Sigmoid colon (tissue), 7 donors: ENCODE measurements around the gene PRKAG2. TPM values are rescaled to one million over a fixed set of nuclear protein-coding genes. Genes with fewer than 3 reads are reported as not detected.

Source experiments
- DNase-seq: peaks from one replicate; pipeline ENCODE4 v3.0.0-alpha.2; 2019
- H3K27ac ChIP-seq, 4 donors: fragments of 200-600 bp; sonication (generic); one replicate each; pipeline ENCODE4 v1.5.1; 2016 to 2019; ENCODE audit warnings: mild to moderate bottlenecking in 1 of 4
- H3K27me3 ChIP-seq, 3 donors: fragments of 200-600 bp; sonication (generic); one replicate each; pipeline ENCODE4 v1.5.1; 2019; ENCODE audit warnings: mild to moderate bottlenecking in 1 of 3
- H3K36me3 ChIP-seq, 4 donors: fragments of 200-600 bp; sonication (generic); one replicate each; pipeline ENCODE4 v1.5.1; 2016 to 2019
- H3K4me1 ChIP-seq, 4 donors: fragments of 200-600 bp; sonication (generic); one replicate each; pipeline ENCODE4 v1.5.1; 2017 to 2019
- H3K4me3 ChIP-seq, 4 donors: fragments of 200-600 bp; sonication (generic); one replicate each; pipeline ENCODE4 v1.5.1; 2017 to 2019; ENCODE audit warnings: mild to moderate bottlenecking in 2 of 4, moderate library complexity in 1 of 4
- H3K9me3 ChIP-seq, 4 donors: fragments of 200-600 bp in 3 of 4; sonication (generic) in 3 of 4; one replicate each; pipeline versions ENCODE4 v1.5.1 to v1.6.1; 2013 to 2019
- EP300 ChIP-seq, 4 donors: sonication (generic); formaldehyde crosslinking; IDR thresholded peaks; one replicate each; pipeline ENCODE4 v1.6.1; 2017; ENCODE audit warnings: antibody characterized with exemption in 4 of 4
- POLR2A ChIP-seq, 2 donors: fragments of 450-650 bp; IDR thresholded peaks; one replicate each; pipeline ENCODE4 v1.6.1; 2016; ENCODE audit warnings: antibody characterized with exemption in 2 of 2, mild to moderate bottlenecking in 2 of 2, moderate library complexity in 2 of 2
- POLR2AphosphoS5 ChIP-seq, 4 donors: sonication (generic); formaldehyde crosslinking; IDR thresholded peaks; one replicate each; pipeline ENCODE4 v1.6.1; 2017; ENCODE audit warnings: antibody characterized with exemption in 4 of 4
- WGBS, 2 donors: extraction: QIAGEN DNeasy Blood & Tissue Kit; methylation state at CpG; one replicate each; pipeline ENCODE4 v1.1.7; 2013; 5-methylcytosine and 5-hydroxymethylcytosine counted together
- intact Hi-C: fragments of 100-400 bp; cut with DNase I; formaldehyde crosslinking; loops from one replicate; pipeline ENCODE4 v1.15.1; 2023
- polyA plus RNA-seq, 3 donors: library from polyadenylated mRNA; stranded (reverse); fragments of 200-250 nt; gene quantifications; one replicate each; pipeline ENCODE4 v1.2.3, GENCODE V29; 2013
- total RNA-seq, 4 donors: library from RNA; depleted of rRNA; stranded (reverse); fragments of >200 nt; gene quantifications; one replicate each; pipeline ENCODE4 v1.1.0, GENCODE V29; 2016
- TF ChIP-seq, protein P1 (sequence below), 4 experiments: fragments of 450-650 bp in 3 of 4; fragments of 200-600 bp in 1 of 4; IDR thresholded peaks; one replicate each; pipeline ENCODE4 v1.5.1; 2016 to 2019; ENCODE audit warnings: antibody characterized with exemption in 4 of 4, mild to moderate bottlenecking in 3 of 4, moderate library complexity in 2 of 4
- donor health status: healthy with polysubstance abuse.
- donor health status: Bipolar disorder and iron deficiency.
- donor health status: healthy.

The PRKAG2 gene
- total and polyA plus RNA-seq, 7 donors: 19.2 to 51.2 (median 37.1) TPM

DNA sequence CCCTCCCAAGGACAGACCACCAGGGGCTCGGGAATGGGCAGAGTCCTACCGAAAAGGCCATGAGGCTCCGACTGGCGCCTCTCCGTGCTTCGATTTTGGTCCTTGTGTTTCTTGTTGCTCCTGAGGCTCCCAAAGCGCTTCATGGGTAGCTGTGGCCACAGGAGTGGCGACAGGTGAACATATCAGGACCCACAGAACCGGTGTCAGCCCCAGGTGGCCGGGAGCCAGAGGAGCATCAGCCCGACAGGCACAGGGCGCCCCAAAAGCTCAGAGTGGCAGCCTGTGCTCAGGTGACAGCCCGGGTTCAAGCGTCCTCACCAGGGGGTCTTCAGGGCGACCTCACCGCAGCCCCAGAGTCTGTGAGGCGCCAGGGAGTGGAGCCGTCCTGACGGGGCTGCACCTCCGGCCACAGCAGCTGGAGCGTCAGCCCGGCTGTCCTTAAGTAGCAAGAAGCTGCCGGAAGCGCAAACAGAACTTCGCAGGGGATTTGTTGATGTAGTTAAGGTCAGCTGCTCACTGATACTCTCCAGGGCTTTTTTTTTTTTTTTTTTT lies 141.0 kb downstream of the PRKAG2 start:
- TF ChIP-seq POLR2AphosphoS5 (IDR thresholded peaks at IDR 0.05) (no peak), EP300 (IDR thresholded peaks at IDR 0.05) (no peak), POLR2A (IDR thresholded peaks at IDR 0.05) (no peak)
- TF ChIP-seq, protein P1, sequence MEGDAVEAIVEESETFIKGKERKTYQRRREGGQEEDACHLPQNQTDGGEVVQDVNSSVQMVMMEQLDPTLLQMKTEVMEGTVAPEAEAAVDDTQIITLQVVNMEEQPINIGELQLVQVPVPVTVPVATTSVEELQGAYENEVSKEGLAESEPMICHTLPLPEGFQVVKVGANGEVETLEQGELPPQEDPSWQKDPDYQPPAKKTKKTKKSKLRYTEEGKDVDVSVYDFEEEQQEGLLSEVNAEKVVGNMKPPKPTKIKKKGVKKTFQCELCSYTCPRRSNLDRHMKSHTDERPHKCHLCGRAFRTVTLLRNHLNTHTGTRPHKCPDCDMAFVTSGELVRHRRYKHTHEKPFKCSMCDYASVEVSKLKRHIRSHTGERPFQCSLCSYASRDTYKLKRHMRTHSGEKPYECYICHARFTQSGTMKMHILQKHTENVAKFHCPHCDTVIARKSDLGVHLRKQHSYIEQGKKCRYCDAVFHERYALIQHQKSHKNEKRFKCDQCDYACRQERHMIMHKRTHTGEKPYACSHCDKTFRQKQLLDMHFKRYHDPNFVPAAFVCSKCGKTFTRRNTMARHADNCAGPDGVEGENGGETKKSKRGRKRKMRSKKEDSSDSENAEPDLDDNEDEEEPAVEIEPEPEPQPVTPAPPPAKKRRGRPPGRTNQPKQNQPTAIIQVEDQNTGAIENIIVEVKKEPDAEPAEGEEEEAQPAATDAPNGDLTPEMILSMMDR (IDR thresholded peaks at IDR 0.05): no peak
- H3K27ac ChIP-seq: peak overlapping the region; percentile 74 to 83 (median 78)
- no peaks in the 10 kb centered on the region for H3K27me3 ChIP-seq
- no peaks in the 10 kb centered on the region for H3K9me3 ChIP-seq
- intact Hi-C loops: loop anchor here (5.0 kb wide), 1 partner anchor 104 kb away; no protein-coding TSS in a partner anchor
- H3K4me1 ChIP-seq: peaks cover 0 to 22% (median 17%) of the 10 kb centered on the region in 4 donors
- peak overlapping the region; percentile 16 to 51 (median 45) for H3K4me3 ChIP-seq
- 74 to 87% methylated on average over 25 of the region's 25 CpGs for WGBS, 2 donors
- no peaks in the 10 kb centered on the region for H3K36me3 ChIP-seq
- DNase-seq: no peak

DNA sequence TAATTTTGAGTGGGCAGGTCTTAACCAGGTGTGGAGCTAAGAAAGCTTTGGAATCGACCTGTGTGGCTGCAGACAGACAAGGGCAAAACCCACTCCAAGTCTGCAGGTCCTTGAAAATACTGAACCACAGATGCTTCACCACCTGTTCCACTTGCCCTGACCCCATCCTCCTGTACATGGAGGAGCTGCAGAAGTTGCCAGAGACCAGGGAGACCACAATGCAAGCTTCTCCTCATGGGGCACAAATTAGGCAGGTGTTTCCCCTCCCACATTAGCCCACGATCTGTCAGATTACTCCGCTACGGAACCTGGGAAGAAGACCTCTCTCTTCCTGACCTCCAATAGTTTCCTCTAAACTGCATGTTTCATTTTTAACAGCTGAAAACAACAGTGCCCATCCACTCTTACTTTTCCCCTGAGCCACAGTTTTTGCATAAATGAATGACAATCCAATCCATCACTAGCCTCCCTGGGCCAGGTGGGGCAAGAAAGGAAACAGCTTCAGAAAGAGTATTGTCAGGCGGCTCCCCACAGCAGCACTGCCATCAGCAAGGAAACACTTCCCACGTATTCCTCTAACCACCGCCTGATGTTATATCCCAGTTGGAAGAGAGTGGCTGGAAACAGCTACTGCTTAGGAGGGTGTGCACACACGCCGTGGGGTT lies 141.6 kb downstream of the PRKAG2 start:
- Histone ChIP-seq H3K9me3 (no peaks in the 10 kb centered on the region), H3K36me3 (no peaks in the 10 kb centered on the region), H3K4me3 (peak overlapping the region in 3 of 4 donors; percentile 41 to 51 (median 49)), H3K4me1 (peaks cover 0 to 22% (median 17%) of the 10 kb centered on the region in 4 donors), H3K27me3 (no peaks in the 10 kb centered on the region), H3K27ac (peak overlapping the region; percentile 74 to 83 (median 78))
- DNase-seq: no peak
- intact Hi-C loops: loop anchor here (5.0 kb wide), 1 partner anchor 103 kb away; no protein-coding TSS in a partner anchor
- TF ChIP-seq, protein P1 (IDR thresholded peaks at IDR 0.05): no peak
- no peak for TF ChIP-seq EP300 (IDR thresholded peaks at IDR 0.05)
- TF ChIP-seq POLR2A (IDR thresholded peaks at IDR 0.05): no peak
- no peak for TF ChIP-seq POLR2AphosphoS5 (IDR thresholded peaks at IDR 0.05)
- 63 to 90% methylated on average over 9 of the region's 9 CpGs for WGBS, 2 donors

DNA sequence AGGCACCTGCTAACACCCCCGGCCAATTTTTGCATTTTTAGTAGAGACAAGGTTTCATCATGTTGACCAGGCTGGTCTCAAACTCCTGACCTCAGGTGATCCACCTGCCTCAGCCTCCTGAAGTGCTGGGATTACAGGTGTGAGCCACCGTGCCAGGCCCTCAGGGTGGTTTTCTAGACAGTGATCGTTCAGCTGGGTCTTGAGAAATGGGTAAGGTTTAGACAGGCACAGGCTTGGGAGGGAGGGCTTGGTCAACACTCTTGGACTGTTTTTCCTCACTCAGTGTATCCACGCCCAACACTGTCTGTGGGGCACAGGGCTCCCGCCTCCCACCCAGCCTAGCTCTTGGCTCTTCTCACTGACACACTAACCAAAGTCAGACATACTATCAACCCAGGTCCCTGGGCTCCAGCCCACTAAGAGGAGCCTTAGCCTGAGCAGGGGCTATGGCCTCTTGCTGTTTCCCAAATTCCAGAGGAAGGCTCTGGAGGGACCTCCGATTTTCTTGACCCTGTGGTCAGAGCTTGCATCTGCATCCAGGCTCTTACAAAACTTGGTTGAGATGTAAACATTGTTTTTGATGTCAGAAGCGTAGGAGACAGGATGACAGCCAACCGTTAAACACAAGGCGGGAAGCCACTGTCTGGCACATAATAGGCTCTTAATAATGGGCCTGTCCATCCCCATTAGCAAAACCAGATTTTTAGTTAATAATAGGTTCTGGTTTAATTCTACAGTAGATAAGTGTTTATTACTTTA lies 143.9 kb downstream of the PRKAG2 start:
- Histone ChIP-seq H3K9me3 (no peaks in the 10 kb centered on the region), H3K36me3 (no peaks in the 10 kb centered on the region), H3K27ac (no peak overlapping the region), H3K4me1 (peaks cover 0 to 26% (median 20%) of the 10 kb centered on the region in 4 donors), H3K4me3 (no peak overlapping the region), H3K27me3 (no peaks in the 10 kb centered on the region)
- no peak for DNase-seq
- intact Hi-C loops: no loop called here
- TF ChIP-seq EP300 (IDR thresholded peaks at IDR 0.05) (no peak), POLR2AphosphoS5 (IDR thresholded peaks at IDR 0.05) (no peak), POLR2A (IDR thresholded peaks at IDR 0.05) (no peak)
- TF ChIP-seq, protein P1 (IDR thresholded peaks at IDR 0.05): no peak
- WGBS, 2 donors: 89 to 91% methylated on average over 9 of the region's 9 CpGs

DNA sequence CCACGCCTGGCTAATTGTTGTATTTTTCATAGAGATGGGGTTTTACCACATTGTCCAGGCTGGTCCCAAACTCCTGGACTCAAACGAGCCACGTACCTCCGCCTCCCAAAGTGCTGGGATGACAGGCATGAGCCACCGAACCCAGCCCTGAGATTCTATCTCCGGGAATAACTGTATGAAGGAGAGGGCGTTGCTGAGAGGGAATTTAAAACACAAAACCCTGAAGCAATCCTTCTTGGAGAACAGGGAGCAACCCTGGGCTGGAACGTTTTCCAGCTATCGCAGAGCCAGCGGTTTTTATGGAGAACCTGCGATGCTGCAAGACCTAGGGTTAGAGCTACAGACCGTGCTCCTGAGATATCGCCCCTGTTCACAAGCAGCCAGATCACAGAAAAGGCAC lies 144.6 kb downstream of the PRKAG2 start:
- no peaks in the 10 kb centered on the region for H3K9me3 ChIP-seq
- 93 to 96% methylated on average over 13 of the region's 13 CpGs for WGBS, 2 donors
- H3K27ac ChIP-seq: no peak overlapping the region
- H3K27me3 ChIP-seq: no peaks in the 10 kb centered on the region
- no peak overlapping the region for H3K4me3 ChIP-seq
- no peaks in the 10 kb centered on the region for H3K36me3 ChIP-seq
- intact Hi-C loops: no loop called here
- TF ChIP-seq POLR2AphosphoS5 (IDR thresholded peaks at IDR 0.05): no peak
- no peak for TF ChIP-seq POLR2A (IDR thresholded peaks at IDR 0.05)
- TF ChIP-seq, protein P1 (IDR thresholded peaks at IDR 0.05): no peak
- no peak for TF ChIP-seq EP300 (IDR thresholded peaks at IDR 0.05)
- H3K4me1 ChIP-seq: peaks cover 0 to 33% (median 27%) of the 10 kb centered on the region in 4 donors
- DNase-seq: no peak
